ENCODE measurements around the gene VPS26A. TPM values are rescaled to one million over a fixed set of nuclear protein-coding genes. Genes with fewer than 3 reads are reported as not detected.
"Not testable (repeated sequence)": the region's sequence is repeated elsewhere in the genome, so short reads cannot be mapped to it uniquely, and the experiment has no call there.

VPS26A gene
- total RNA-seq, 1 donor from 2014 or later, result 51.5 TPM

DNA sequence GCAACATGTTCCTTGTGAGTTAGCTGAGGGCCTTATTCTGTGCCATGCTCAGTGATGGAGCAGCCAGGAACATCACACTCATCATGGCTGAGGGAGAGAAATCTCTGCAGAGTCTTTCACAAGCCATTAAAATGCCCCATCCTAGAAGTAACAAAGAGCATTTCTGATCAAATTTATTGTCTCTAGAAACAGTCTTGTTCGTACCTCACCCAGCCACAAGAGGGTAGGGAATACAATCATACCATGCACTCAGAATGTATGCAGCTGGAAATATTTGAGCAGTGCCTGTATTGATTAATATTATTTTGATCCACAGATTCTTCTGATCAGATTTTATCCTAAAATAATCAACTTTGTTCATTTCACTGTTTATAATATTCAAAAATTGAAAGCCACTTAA lies 17.3 kb downstream of the VPS26A start:
- peaks cover 4% of the 10 kb centered on the region for H3K4me1 ChIP-seq
- no peaks in the 10 kb centered on the region for H3K27me3 ChIP-seq
- H3K4me3 ChIP-seq, result no peak overlapping the region
- ATAC-seq (no peak), DNase-seq (no peak)
- peaks cover 18% of the 10 kb centered on the region for H3K36me3 ChIP-seq
- intact Hi-C loops (cut with DNase I), result no loop called here
- no peaks in the 10 kb centered on the region for H3K9me3 ChIP-seq
- H3K27ac ChIP-seq, result no peak overlapping the region
- TF ChIP-seq, protein P1, sequence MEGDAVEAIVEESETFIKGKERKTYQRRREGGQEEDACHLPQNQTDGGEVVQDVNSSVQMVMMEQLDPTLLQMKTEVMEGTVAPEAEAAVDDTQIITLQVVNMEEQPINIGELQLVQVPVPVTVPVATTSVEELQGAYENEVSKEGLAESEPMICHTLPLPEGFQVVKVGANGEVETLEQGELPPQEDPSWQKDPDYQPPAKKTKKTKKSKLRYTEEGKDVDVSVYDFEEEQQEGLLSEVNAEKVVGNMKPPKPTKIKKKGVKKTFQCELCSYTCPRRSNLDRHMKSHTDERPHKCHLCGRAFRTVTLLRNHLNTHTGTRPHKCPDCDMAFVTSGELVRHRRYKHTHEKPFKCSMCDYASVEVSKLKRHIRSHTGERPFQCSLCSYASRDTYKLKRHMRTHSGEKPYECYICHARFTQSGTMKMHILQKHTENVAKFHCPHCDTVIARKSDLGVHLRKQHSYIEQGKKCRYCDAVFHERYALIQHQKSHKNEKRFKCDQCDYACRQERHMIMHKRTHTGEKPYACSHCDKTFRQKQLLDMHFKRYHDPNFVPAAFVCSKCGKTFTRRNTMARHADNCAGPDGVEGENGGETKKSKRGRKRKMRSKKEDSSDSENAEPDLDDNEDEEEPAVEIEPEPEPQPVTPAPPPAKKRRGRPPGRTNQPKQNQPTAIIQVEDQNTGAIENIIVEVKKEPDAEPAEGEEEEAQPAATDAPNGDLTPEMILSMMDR (IDR thresholded peaks at IDR 0.05), result no peak

DNA sequence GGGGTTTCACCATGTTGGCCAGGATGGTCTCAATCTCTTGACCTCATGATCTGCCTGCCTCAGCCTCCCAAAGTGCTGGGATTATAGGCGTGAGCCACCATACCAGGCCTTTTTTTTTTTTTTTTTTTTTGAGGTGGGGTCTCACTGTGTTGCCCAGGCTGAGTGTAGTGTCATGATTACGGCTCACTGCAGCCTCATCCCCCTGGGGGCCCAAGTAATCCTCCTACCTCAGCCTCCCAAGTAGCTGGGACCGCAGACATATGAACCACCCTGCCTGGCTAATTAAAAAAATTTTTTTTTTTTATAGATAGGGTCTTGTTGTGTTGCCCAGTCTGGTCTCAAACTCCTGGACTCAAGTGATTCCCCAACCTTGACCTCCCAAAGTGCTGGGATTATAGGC lies 18.1 kb downstream of the VPS26A start:
- H3K4me3 ChIP-seq; DNase-seq; ATAC-seq; intact Hi-C loops (cut with DNase I); H3K9me3 ChIP-seq; H3K27ac ChIP-seq; H3K4me1 ChIP-seq; H3K27me3 ChIP-seq: not testable (repeated sequence)
- peaks cover 15% of the 10 kb centered on the region for H3K36me3 ChIP-seq

DNA sequence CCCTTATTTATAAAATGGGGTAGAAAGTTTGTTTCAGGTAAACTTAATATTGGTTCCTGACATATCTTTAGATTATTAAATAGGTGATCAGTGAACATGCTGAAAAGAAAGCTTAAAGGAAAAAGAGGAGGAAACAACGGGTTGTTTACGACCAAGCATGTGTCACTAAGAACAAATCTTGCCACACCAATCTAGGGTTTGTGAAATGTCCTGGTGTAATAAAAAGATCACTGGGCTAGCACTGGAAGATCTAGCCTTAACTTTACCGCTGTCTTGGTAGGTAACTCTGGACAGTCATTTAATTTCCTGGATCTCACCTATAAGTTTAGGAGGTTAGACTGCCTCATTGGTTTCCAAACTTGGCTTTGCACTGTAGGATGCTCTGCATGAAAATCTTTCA lies 19.0 kb downstream of the VPS26A start:
- Histone ChIP-seq H3K4me3 (no peak overlapping the region), H3K36me3 (peaks cover 6% of the 10 kb centered on the region), H3K27me3 (no peaks in the 10 kb centered on the region), H3K27ac (no peak overlapping the region), H3K9me3 (no peaks in the 10 kb centered on the region), H3K4me1 (peaks cover 4% of the 10 kb centered on the region)
- TF ChIP-seq, protein P1 (IDR thresholded peaks at IDR 0.05), result no peak
- ATAC-seq, result no peak
- intact Hi-C loops (cut with DNase I), result no loop called here
- no peak for DNase-seq

DNA sequence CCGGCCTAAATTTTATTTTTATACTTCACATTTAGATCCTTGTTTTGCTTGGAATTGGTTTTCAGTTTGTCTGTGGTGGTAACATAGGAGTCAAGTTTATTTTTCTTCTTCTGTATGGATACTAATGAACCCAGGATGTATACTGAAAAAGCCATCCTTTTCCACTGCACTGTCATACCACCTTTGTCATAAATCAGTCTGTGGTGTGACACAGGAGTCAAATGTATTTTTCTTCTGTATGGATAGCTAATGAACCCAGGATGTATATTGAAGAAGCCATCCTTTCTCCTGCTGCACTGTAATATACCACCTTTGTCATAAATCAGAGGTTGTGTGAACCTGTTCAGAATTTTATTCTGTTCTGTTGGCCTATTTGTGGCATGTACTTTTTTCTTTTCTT lies 21.4 kb downstream of the VPS26A start:
- no peak overlapping the region for H3K4me3 ChIP-seq

DNA sequence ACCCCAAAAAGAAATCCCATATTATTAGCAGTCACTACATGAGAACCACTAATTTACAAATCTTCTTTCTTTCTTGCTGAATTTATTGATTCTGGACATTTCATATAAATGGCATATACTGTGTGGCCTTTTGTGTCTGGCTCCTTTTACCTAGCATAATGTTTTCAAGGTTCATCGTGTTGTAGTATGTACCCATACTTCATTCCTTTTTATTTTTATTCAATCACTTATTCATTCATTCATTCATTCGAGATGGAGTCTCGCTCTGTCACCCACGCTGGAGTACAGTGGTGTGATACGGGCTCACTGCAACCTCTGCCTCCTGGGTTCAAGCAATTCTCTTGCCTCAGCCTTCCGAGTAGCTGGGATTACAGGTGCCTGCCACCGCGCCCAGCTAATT lies 21.9 kb downstream of the VPS26A start:
- Histone ChIP-seq H3K27me3 (no peaks in the 10 kb centered on the region), H3K36me3 (peaks cover 6% of the 10 kb centered on the region), H3K4me3 (no peak overlapping the region), H3K9me3 (no peaks in the 10 kb centered on the region), H3K27ac (no peak overlapping the region), H3K4me1 (peaks cover 4% of the 10 kb centered on the region)
- TF ChIP-seq, protein P1 (IDR thresholded peaks at IDR 0.05), result no peak
- ATAC-seq, result no peak
- no peak for DNase-seq
- intact Hi-C loops (cut with DNase I), result no loop called here

More for the DNA sequence above, 21.4 kb downstream of the VPS26A start:
- no peak overlapping the region for H3K27ac ChIP-seq
- H3K4me1 ChIP-seq, result peaks cover 4% of the 10 kb centered on the region
- peaks cover 6% of the 10 kb centered on the region for H3K36me3 ChIP-seq
- TF ChIP-seq, protein P1 (IDR thresholded peaks at IDR 0.05), result no peak
- intact Hi-C loops (cut with DNase I), result no loop called here
- H3K27me3 ChIP-seq, result no peaks in the 10 kb centered on the region
- ATAC-seq (no peak), DNase-seq (no peak)
- H3K9me3 ChIP-seq, result no peaks in the 10 kb centered on the region

DNA sequence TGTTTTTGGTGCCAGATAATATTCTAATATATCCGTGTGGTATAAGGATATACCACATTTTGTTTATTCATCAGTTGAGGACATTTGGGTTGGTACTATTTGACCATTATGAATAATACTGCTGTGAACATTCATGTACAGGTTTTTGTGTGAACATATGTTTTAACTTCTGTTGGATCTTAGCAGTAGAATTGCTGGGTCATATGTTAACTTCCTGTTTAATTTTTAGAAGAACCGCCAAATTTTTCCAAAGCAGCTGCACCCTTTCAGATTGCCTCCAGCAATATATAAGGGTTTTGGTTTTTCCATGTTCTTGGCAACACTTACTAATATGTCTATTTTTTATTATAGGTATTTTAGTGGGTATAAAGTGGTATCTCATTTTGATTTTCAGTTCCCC lies 22.8 kb downstream of the VPS26A start:
- no peaks in the 10 kb centered on the region for H3K9me3 ChIP-seq
- H3K27ac ChIP-seq, result no peak overlapping the region
- no peak overlapping the region for H3K4me3 ChIP-seq
- H3K27me3 ChIP-seq, result no peaks in the 10 kb centered on the region
- peaks cover 6% of the 10 kb centered on the region for H3K36me3 ChIP-seq
- TF ChIP-seq, protein P1 (IDR thresholded peaks at IDR 0.05), result no peak
- H3K4me1 ChIP-seq, result peaks cover 4% of the 10 kb centered on the region
- ATAC-seq (no peak), DNase-seq (no peak)
- intact Hi-C loops (cut with DNase I), result no loop called here
